K562 (cell line): ENCODE data around the gene ADGRA3.

Source experiments
- FOS ChIP-seq: IDR thresholded peaks from 3 replicates; pipeline ENCODE4 v1.6.1; 2011; ENCODE audit not compliant: insufficient read length; ENCODE audit errors: extremely low read depth
- HMGXB4 ChIP-seq: sonication (generic); formaldehyde crosslinking; IDR thresholded peaks from 2 replicates; pipeline ENCODE4 v1.8.1; 2023; ENCODE audit warnings: mild to moderate bottlenecking, missing genetic modification reagents
- PKNOX1 ChIP-seq: fragments of 450-650 bp; IDR thresholded peaks from 2 replicates; pipeline ENCODE4 v1.6.1; 2016
- POLR2A ChIP-seq: fragments of 450-650 bp; conservative IDR thresholded peaks from 2 replicates; pipeline ENCODE4 v1.6.1; 2016
- RAD21 ChIP-seq, 2 experiments: fragments of 250-450 bp in 1 of 2; fragments of 450-650 bp in 1 of 2; sonication (Bioruptor Pico) in 1 of 2; formaldehyde crosslinking in 1 of 2; IDR thresholded peaks in 1 of 2; conservative IDR thresholded peaks in 1 of 2; 2 replicates each; pipeline versions ENCODE4 v1.4.0 to v1.8.0; 2020 to 2022; ENCODE audit warnings: mild to moderate bottlenecking in 2 of 2, moderate library complexity in 1 of 2
- RCOR1 ChIP-seq, 2 experiments: IDR thresholded peaks; 2 replicates each; pipeline ENCODE4 v1.6.1; 2012; ENCODE audit warnings: low read depth in 2 of 2, low read length in 2 of 2, borderline replicate concordance in 1 of 2, improper control_type of control experiment in 1 of 2
- SMAD4 ChIP-seq: fragments of 250-450 bp; sonication (Bioruptor Pico); conservative IDR thresholded peaks from 2 replicates; pipeline ENCODE4 v1.8.0; 2021; ENCODE audit warnings: inconsistent platforms, mild to moderate bottlenecking, moderate library complexity
- SMC3 ChIP-seq: conservative IDR thresholded peaks from 2 replicates; pipeline ENCODE4 v1.6.1; 2011; ENCODE audit warnings: low read depth, low read length, improper control_type of control experiment; ENCODE audit not compliant: insufficient read depth

GRCh38 chr4:22473268-22473667 is 42.6 kb downstream of the ADGRA3 start:
- TF ChIP-seq FOS (no peak), HMGXB4 (CRISPR knock-in tag) (no peak), POLR2A (no peak), RAD21 (CRISPR knock-in tag; conservative IDR thresholded peaks at IDR 0.05 in 1 of 2, IDR thresholded peaks at IDR 0.05 in 1 of 2) (no peak), PKNOX1 (no peak), SMAD4 (CRISPR knock-in tag) (no peak), RCOR1 (IDR thresholded peaks at IDR 0.05; ENCODE audit: borderline replicate concordance in 1 of 2, low read depth in 2 of 2, low read length in 2 of 2) (no peak), SMC3 (no peak)
